Muscle of leg (tissue), 11 donors: ENCODE measurements around the gene LMNA. TPM values are rescaled to one million over a fixed set of nuclear protein-coding genes. Genes with fewer than 3 reads are reported as not detected.
A peak's percentile ranks its signal among the peaks of the same experiment; 100 is the strongest.

Source experiments
- DNase-seq: peaks from one replicate; pipeline ENCODE4 v3.0.0; 2013
- H3K27ac ChIP-seq: one replicate; pipeline ENCODE4 v1.5.1; 2013; ENCODE audit warnings: mild to moderate bottlenecking, low read length, control low read depth
- H3K27me3 ChIP-seq: one replicate; pipeline ENCODE4 v1.6.1; 2013; ENCODE audit warnings: low read length; ENCODE audit not compliant: control insufficient read depth, insufficient read depth
- H3K36me3 ChIP-seq: one replicate; pipeline ENCODE4 v1.6.1; 2013; ENCODE audit warnings: low read length; ENCODE audit not compliant: control insufficient read depth, insufficient read depth
- H3K4me1 ChIP-seq: one replicate; pipeline ENCODE4 v1.6.1; 2013; ENCODE audit warnings: low read length; ENCODE audit not compliant: control insufficient read depth, insufficient read depth
- H3K4me3 ChIP-seq: one replicate; pipeline ENCODE4 v1.5.1; 2013; ENCODE audit warnings: low read length, control low read depth
- H3K9me3 ChIP-seq: replicated peaks from 2 replicates; pipeline ENCODE4 v1.6.1; 2013; ENCODE audit warnings: low read depth, low read length; ENCODE audit not compliant: control insufficient read depth
- WGBS: methylation state at CpG from one replicate; pipeline ENCODE4 v1.1.5; 2013; ENCODE audit warnings: missing lambda C conversion rate; ENCODE audit not compliant: insufficient coverage; 5-methylcytosine and 5-hydroxymethylcytosine counted together
- polyA plus RNA-seq, 8 donors: library from polyadenylated mRNA; unstranded; fragments of 120-200 nt; gene quantifications; one replicate each; pipeline versions ENCODE4 v1.2.1 to v1.2.3, GENCODE V29; 2013; ENCODE audit warnings: inconsistent platforms in 1 of 8, low replicate concordance in 1 of 8; ENCODE audit not compliant: insufficient read length in 8 of 8, insufficient read depth in 1 of 8
- total RNA-seq: library from RNA; stranded (reverse); fragments of 120-200 nt; gene quantifications from one replicate; pipeline ENCODE4 v1.2.4, GENCODE V29; 2013

The LMNA gene
- total and polyA plus RNA-seq, 9 donors: 335 to 408 (median 371) TPM

GRCh38 chr1:156126630-156127534, 12.4 kb downstream of the LMNA start:
- peak overlapping the region; percentile 98 for H3K27ac ChIP-seq
- H3K4me3 ChIP-seq: peak overlapping the region; percentile 5
- peak; percentile 67 for DNase-seq
- H3K4me1 ChIP-seq: peaks cover 88% of the 10 kb centered on the region
- peaks cover 30% of the 10 kb centered on the region for H3K36me3 ChIP-seq
- no peaks in the 10 kb centered on the region for H3K27me3 ChIP-seq
- H3K9me3 ChIP-seq: no peaks in the 10 kb centered on the region
- WGBS: 58% methylated on average over 7 of the region's 15 CpGs

GRCh38 chr1:156128308-156128653, 13.8 kb downstream of the LMNA start:
- peaks cover 44% of the 10 kb centered on the region for H3K36me3 ChIP-seq
- 14% methylated on average over 1 of the region's 2 CpGs for WGBS
- H3K4me1 ChIP-seq: peaks cover 74% of the 10 kb centered on the region
- H3K27me3 ChIP-seq: no peaks in the 10 kb centered on the region
- H3K4me3 ChIP-seq: peak overlapping the region; percentile 14
- H3K9me3 ChIP-seq: no peaks in the 10 kb centered on the region
- H3K27ac ChIP-seq: peak overlapping the region; percentile 98
- DNase-seq: peak; percentile 68

GRCh38 chr1:156128654-156129597, 14.4 kb downstream of the LMNA start:
- Histone ChIP-seq H3K9me3 (no peaks in the 10 kb centered on the region), H3K27ac (peak overlapping the region; percentile 98), H3K4me1 (peaks cover 68% of the 10 kb centered on the region), H3K4me3 (peak overlapping the region; percentile 14), H3K27me3 (no peaks in the 10 kb centered on the region), H3K36me3 (peaks cover 50% of the 10 kb centered on the region)
- peak; percentile 99 for DNase-seq
- WGBS: no CpG with 5 or more reads among the region's 8 CpGs

GRCh38 chr1:156129687-156130577, 15.4 kb downstream of the LMNA start:
- no peaks in the 10 kb centered on the region for H3K9me3 ChIP-seq
- H3K4me3 ChIP-seq: peak overlapping the region; percentile 14
- peak overlapping the region; percentile 98 for H3K27ac ChIP-seq
- no peaks in the 10 kb centered on the region for H3K27me3 ChIP-seq
- DNase-seq: peak; percentile 94
- peaks cover 59% of the 10 kb centered on the region for H3K4me1 ChIP-seq
- WGBS: 6% methylated on average over 5 of the region's 7 CpGs
- H3K36me3 ChIP-seq: peaks cover 60% of the 10 kb centered on the region

- 77% methylated on average over 6 of the region's 6 CpGs for WGBS
- peaks cover 66% of the 10 kb centered on the region for H3K36me3 ChIP-seq
- no peaks in the 10 kb centered on the region for H3K27me3 ChIP-seq
- DNase-seq: no peak
- H3K4me1 ChIP-seq: peaks cover 52% of the 10 kb centered on the region
- H3K9me3 ChIP-seq: no peaks in the 10 kb centered on the region
- H3K4me3 ChIP-seq: no peak overlapping the region
- peak overlapping the region; percentile 98 for H3K27ac ChIP-seq
Measured at GRCh38 chr1:156130578-156130942, 16.0 kb downstream of the LMNA start.

- Histone ChIP-seq H3K4me3 (no peak overlapping the region), H3K27ac (no peak overlapping the region), H3K9me3 (no peaks in the 10 kb centered on the region), H3K4me1 (peaks cover 9% of the 10 kb centered on the region), H3K36me3 (peaks cover 94% of the 10 kb centered on the region), H3K27me3 (no peaks in the 10 kb centered on the region)
- no peak for DNase-seq
- 90% methylated on average over 9 of the region's 18 CpGs for WGBS
Measured at GRCh38 chr1:156134716-156135435, 20.4 kb downstream of the LMNA start.

GRCh38 chr1:156135930-156136871, 21.7 kb downstream of the LMNA start:
- peaks cover 97% of the 10 kb centered on the region for H3K36me3 ChIP-seq
- no peaks in the 10 kb centered on the region for H3K27me3 ChIP-seq
- peaks cover 9% of the 10 kb centered on the region for H3K4me1 ChIP-seq
- no peak overlapping the region for H3K27ac ChIP-seq
- 85% methylated on average over 27 of the region's 34 CpGs for WGBS
- no peaks in the 10 kb centered on the region for H3K9me3 ChIP-seq
- no peak overlapping the region for H3K4me3 ChIP-seq
- no peak for DNase-seq

- Histone ChIP-seq H3K36me3 (peaks cover 89% of the 10 kb centered on the region), H3K27ac (no peak overlapping the region)
- WGBS: 85% methylated on average over 4 of the region's 12 CpGs
Measured at GRCh38 chr1:156136970-156137483, 22.5 kb downstream of the LMNA start.

More at GRCh38 chr1:156136970-156137483, 22.5 kb downstream of the LMNA start:
- Histone ChIP-seq H3K4me1 (peaks cover 9% of the 10 kb centered on the region), H3K9me3 (no peaks in the 10 kb centered on the region), H3K4me3 (no peak overlapping the region), H3K27me3 (no peaks in the 10 kb centered on the region)
- DNase-seq: no peak
